Activated T-cell treated with anti-CD3 and anti-CD28 coated beads for 24 hours (primary cell): Measurements from ENCODE around the gene PKN1.
A peak's percentile ranks its signal among the peaks of the same experiment; 100 is the strongest.
"Not testable (repeated sequence)": the region's sequence is repeated elsewhere in the genome, so short reads cannot be mapped to it uniquely, and the experiment has no call there.

Experiments used
- DNase-seq: peaks from one replicate; pipeline ENCODE4 v3.0.0-alpha.2; 2020; ENCODE audit warnings: low read depth

PKN1 gene

GRCh38 chr19:14430712-14431111 is 2.4 kb upstream of the PKN1 start:
- no peak for DNase-seq

GRCh38 chr19:14433554-14434501 is 722 bp downstream of the PKN1 start:
- no peak for DNase-seq

GRCh38 chr19:14434543-14435319 is 1.6 kb downstream of the PKN1 start:
- no peak for DNase-seq

- DNase-seq: no peak
Measured at GRCh38 chr19:14435320-14436050, 2.4 kb downstream of the PKN1 start.

- no peak for DNase-seq
Measured at GRCh38 chr19:14437578-14438140, 4.6 kb downstream of the PKN1 start.

- DNase-seq: no peak
Measured at GRCh38 chr19:14439014-14439413, 5.9 kb downstream of the PKN1 start.

- peak; percentile 75 for DNase-seq
Measured at GRCh38 chr19:14440049-14440448, 6.9 kb downstream of the PKN1 start.

- DNase-seq: no peak
Measured at GRCh38 chr19:14441041-14441938, 8.2 kb downstream of the PKN1 start.

GRCh38 chr19:14442891-14443631 is 10.0 kb downstream of the PKN1 start:
- DNase-seq: no peak

GRCh38 chr19:14443632-14444216 is 10.6 kb downstream of the PKN1 start:
- DNase-seq: no peak

GRCh38 chr19:14446336-14447036 is 13.4 kb downstream of the PKN1 start:
- DNase-seq: no peak

GRCh38 chr19:14449321-14449720 is 16.2 kb downstream of the PKN1 start:
- no peak for DNase-seq

- DNase-seq: peak; percentile 72
Measured at GRCh38 chr19:14450168-14450874, 17.2 kb downstream of the PKN1 start.

- no peak for DNase-seq
Measured at GRCh38 chr19:14450876-14451275, 17.8 kb downstream of the PKN1 start.

GRCh38 chr19:14452303-14452702 is 19.2 kb downstream of the PKN1 start:
- not testable (repeated sequence) for DNase-seq

GRCh38 chr19:14459703-14460102 is 26.6 kb downstream of the PKN1 start:
- DNase-seq: no peak

GRCh38 chr19:14460935-14461334 is 27.8 kb downstream of the PKN1 start:
- DNase-seq: no peak

GRCh38 chr19:14462401-14462800 is 29.3 kb downstream of the PKN1 start:
- not testable (repeated sequence) for DNase-seq

- no peak for DNase-seq
Measured at GRCh38 chr19:14463747-14464146, 30.6 kb downstream of the PKN1 start.
